ENCODE results near the gene ACVR1B. TPM values are rescaled to one million over a fixed set of nuclear protein-coding genes. Genes with fewer than 3 reads are reported as not detected.

Gene ACVR1B
- total and polyA plus RNA-seq, 2 experiments from 2014 or later = 11.9 to 46.4 TPM

- H3K9me3 ChIP-seq (ENCODE audit: low read depth) = no peaks in the 10 kb centered on the region
- H3K4me1 ChIP-seq (ENCODE audit: low read depth) = peaks cover 10% of the 10 kb centered on the region
- no peak overlapping the region for H3K27ac ChIP-seq
- DNase-seq (ENCODE audit: low read depth in 1 of 2, low spot score in 1 of 2) = no peak
- no peak for TF ChIP-seq CTCF (IDR thresholded peaks at IDR 0.05; ENCODE audit: low read depth, low read length)
- peaks cover 26% of the 10 kb centered on the region for H3K27me3 ChIP-seq
- no peaks in the 10 kb centered on the region for H3K36me3 ChIP-seq
- no peak overlapping the region for H3K4me3 ChIP-seq
Measured at GRCh38 chr12:51911307-51911706, 40.2 kb upstream of the ACVR1B start.

- Histone ChIP-seq H3K36me3 (no peaks in the 10 kb centered on the region), H3K4me1 (ENCODE audit: low read depth) (peaks cover 10% of the 10 kb centered on the region), H3K27ac (no peak overlapping the region)
Measured at GRCh38 chr12:51911788-51912711, 39.4 kb upstream of the ACVR1B start.

DNA sequence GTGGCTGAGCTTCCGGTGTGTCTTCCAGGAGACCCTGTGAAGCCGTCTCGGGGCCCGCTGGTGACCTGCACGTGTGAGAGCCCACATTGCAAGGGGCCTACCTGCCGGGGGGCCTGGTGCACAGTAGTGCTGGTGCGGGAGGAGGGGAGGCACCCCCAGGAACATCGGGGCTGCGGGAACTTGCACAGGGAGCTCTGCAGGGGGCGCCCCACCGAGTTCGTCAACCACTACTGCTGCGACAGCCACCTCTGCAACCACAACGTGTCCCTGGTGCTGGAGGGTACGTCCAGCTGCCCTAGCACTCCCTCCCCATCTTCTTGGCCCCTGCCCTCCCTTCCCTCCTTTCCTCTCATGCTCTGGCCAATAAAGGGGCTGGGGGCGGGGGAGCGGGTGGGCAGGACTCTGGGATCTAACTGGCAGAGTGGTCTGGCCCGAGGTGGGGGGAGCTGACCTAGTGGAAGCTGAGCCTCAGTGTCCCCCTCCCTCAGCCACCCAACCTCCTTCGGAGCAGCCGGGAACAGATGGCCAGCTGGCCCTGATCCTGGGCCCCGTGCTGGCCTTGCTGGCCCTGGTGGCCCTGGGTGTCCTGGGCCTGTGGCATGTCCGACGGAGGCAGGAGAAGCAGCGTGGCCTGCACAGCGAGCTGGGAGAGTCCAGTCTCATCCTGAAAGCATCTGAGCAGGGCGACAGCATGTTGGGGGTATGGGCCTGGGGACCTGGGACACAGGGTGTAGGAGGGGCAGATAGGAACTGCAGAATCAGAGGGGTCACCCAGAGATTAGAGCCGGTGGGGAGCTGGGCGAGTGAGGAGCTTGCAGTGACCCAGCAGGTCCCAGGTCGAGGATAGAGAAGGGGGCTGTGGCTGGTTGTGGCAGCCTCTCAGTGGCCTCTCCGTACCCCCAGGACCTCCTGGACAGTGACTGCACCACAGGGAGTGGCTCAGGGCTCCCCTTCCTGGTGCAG, 38.1 kb upstream of the ACVR1B start:
- DNase-seq (ENCODE audit: low read depth in 1 of 2, low spot score in 1 of 2) = no peak
- no peak overlapping the region for H3K4me3 ChIP-seq
- H3K27ac ChIP-seq = no peak overlapping the region
- peaks cover 5% of the 10 kb centered on the region for H3K27me3 ChIP-seq
- no peaks in the 10 kb centered on the region for H3K9me3 ChIP-seq (ENCODE audit: low read depth)
- peaks cover 17% of the 10 kb centered on the region for H3K4me1 ChIP-seq (ENCODE audit: low read depth)
- peak; percentile 9 for TF ChIP-seq CTCF (IDR thresholded peaks at IDR 0.05; ENCODE audit: low read depth, low read length)
- H3K36me3 ChIP-seq = no peaks in the 10 kb centered on the region

More at GRCh38 chr12:51911788-51912711, 39.4 kb upstream of the ACVR1B start:
- H3K4me3 ChIP-seq = no peak overlapping the region
- no peaks in the 10 kb centered on the region for H3K9me3 ChIP-seq (ENCODE audit: low read depth)
- H3K27me3 ChIP-seq = peaks cover 18% of the 10 kb centered on the region
- peak in 1 of 2 donors; percentile 34 for DNase-seq (ENCODE audit: low read depth in 1 of 2, low spot score in 1 of 2)
- TF ChIP-seq CTCF (IDR thresholded peaks at IDR 0.05; ENCODE audit: low read depth, low read length) = no peak

DNA sequence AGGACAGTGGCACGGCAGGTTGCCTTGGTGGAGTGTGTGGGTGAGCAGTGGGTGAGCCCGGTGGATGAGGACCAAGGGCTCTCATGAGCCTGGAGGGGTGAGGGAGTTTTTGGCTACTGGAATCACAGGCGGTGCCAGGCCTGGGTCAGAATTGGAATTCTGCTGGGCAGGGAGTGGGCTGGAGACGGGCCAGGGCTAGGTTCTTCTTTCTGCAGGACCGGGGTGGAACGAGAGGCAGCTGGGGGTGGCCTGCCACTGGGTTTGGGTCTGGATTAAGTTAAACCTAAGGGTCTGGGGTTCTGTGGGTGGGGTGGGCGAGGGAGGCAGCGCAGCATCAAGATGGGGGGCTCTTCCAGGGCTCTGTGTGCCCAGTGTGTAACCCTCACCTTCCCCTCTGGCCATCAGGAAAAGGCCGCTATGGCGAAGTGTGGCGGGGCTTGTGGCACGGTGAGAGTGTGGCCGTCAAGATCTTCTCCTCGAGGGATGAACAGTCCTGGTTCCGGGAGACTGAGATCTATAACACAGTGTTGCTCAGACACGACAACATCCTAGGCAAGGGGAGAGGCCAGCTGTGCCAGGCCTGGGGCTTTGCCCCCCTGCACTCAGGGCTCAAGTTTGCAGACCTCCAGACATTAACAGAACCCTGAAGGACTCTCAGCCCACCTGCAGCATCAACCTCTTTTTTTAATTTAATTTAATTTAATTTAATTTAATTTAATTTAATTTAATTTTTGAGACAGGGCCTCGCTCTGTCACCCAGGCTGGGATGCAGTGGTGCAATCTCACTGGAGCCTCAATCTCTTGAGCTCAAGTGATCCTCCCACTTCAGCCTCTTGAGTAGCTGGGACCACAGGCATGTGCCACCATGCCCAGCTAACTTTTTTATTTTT, 37.2 kb upstream of the ACVR1B start:
- no peaks in the 10 kb centered on the region for H3K9me3 ChIP-seq (ENCODE audit: low read depth)
- no peaks in the 10 kb centered on the region for H3K27me3 ChIP-seq
- no peaks in the 10 kb centered on the region for H3K36me3 ChIP-seq
- peaks cover 17% of the 10 kb centered on the region for H3K4me1 ChIP-seq (ENCODE audit: low read depth)
- no peak overlapping the region for H3K27ac ChIP-seq
- no peak overlapping the region for H3K4me3 ChIP-seq
- no peak for TF ChIP-seq CTCF (IDR thresholded peaks at IDR 0.05; ENCODE audit: low read depth, low read length)
- peak in 1 of 2 donors; percentile 46 for DNase-seq (ENCODE audit: low read depth in 1 of 2, low spot score in 1 of 2)
